WTC11 (cell line): ENCODE data around the gene ZSCAN10. TPM values are rescaled to one million over a fixed set of nuclear protein-coding genes. Genes with fewer than 3 reads are reported as not detected.

ENCODE experiments used
- ATAC-seq: fragments of 200-7000 bp; cut with Tn5 transposase; 2 replicates; pipeline ENCODE4 v1.10.0; 2021; ENCODE audit warnings: mild to moderate bottlenecking, moderate library complexity
- CTCF ChIA-PET: fragments of 300-600 bp; sonication (Branson Sonifier 250); formaldehyde crosslinking; loops from one replicate; lab custom pipeline; 2021; ENCODE audit warnings: antibody characterized with exemption; lab: Charles Lee
- POLR2A ChIA-PET: fragments of 350-600 bp; sonication (Branson Sonifier 250); formaldehyde crosslinking; loops from one replicate; lab custom pipeline; 2021; ENCODE audit warnings: antibody characterized with exemption; lab: Charles Lee
- DNase-seq: peaks from one replicate; pipeline ENCODE4 v3.0.0; 2021; ENCODE audit warnings: low spot score
- H3K27ac Mint-ChIP-seq: 2 replicates; pipeline ENCODE4 v1.8.0; 2021; ENCODE audit warnings: mixed read lengths
- H3K27me3 Mint-ChIP-seq: 2 replicates; pipeline ENCODE4 v1.8.0; 2021; ENCODE audit warnings: low read depth, mild to moderate bottlenecking, moderate library complexity, mixed read lengths
- H3K36me3 Mint-ChIP-seq: 2 replicates; pipeline ENCODE4 v1.8.0; 2021; ENCODE audit warnings: mixed read lengths
- H3K4me1 Mint-ChIP-seq: 2 replicates; pipeline ENCODE4 v1.8.0; 2022; ENCODE audit warnings: mixed read lengths
- H3K4me3 Mint-ChIP-seq: 2 replicates; pipeline ENCODE4 v1.8.0; 2021; ENCODE audit warnings: mild to moderate bottlenecking, moderate library complexity, mixed read lengths
- H3K9me3 Mint-ChIP-seq: 2 replicates; pipeline ENCODE4 v1.8.0; 2021; ENCODE audit warnings: mixed read lengths
- ATF1 ChIP-seq: sonication (generic); formaldehyde crosslinking; IDR thresholded peaks from 2 replicates; pipeline ENCODE4 v1.8.1; 2023; ENCODE audit warnings: mild to moderate bottlenecking, moderate library complexity, missing genetic modification reagents
- CBFB ChIP-seq: sonication (generic); formaldehyde crosslinking; IDR thresholded peaks from 2 replicates; pipeline ENCODE4 v1.8.1; 2022; ENCODE audit warnings: mild to moderate bottlenecking, low read depth, missing genetic modification reagents
- CREB1 ChIP-seq: sonication (generic); formaldehyde crosslinking; IDR thresholded peaks from 2 replicates; pipeline ENCODE4 v1.8.0; 2023; ENCODE audit warnings: mild to moderate bottlenecking, missing genetic modification reagents
- E2F1 ChIP-seq: sonication (generic); formaldehyde crosslinking; IDR thresholded peaks from 2 replicates; pipeline ENCODE4 v1.8.0; 2022; ENCODE audit warnings: mild to moderate bottlenecking, missing genetic modification reagents
- FOXP1 ChIP-seq: sonication (generic); formaldehyde crosslinking; IDR thresholded peaks from 2 replicates; pipeline ENCODE4 v1.8.0; 2022; ENCODE audit warnings: missing genetic modification reagents, mild to moderate bottlenecking, moderate library complexity, borderline replicate concordance
- FOXP4 ChIP-seq: sonication (generic); formaldehyde crosslinking; IDR thresholded peaks from 2 replicates; pipeline ENCODE4 v1.8.0; 2022; ENCODE audit warnings: mild to moderate bottlenecking, missing genetic modification reagents
- GABPB1 ChIP-seq: sonication (generic); formaldehyde crosslinking; IDR thresholded peaks from 2 replicates; pipeline ENCODE4 v1.8.1; 2023; ENCODE audit warnings: mild to moderate bottlenecking, missing genetic modification reagents
- NFATC4 ChIP-seq: fragments of 250-450 bp; sonication (Bioruptor Pico); IDR thresholded peaks from 2 replicates; pipeline ENCODE4 v1.9.0; 2021; ENCODE audit warnings: mild to moderate bottlenecking
- NR3C1 ChIP-seq: sonication (generic); formaldehyde crosslinking; conservative IDR thresholded peaks from 2 replicates; pipeline ENCODE4 v1.8.1; 2023; ENCODE audit warnings: low read depth, mild to moderate bottlenecking, missing genetic modification reagents
- OVOL2 ChIP-seq: fragments of 250-450 bp; sonication (Bioruptor Pico); IDR thresholded peaks from 2 replicates; pipeline ENCODE4 v1.9.0; 2021; ENCODE audit warnings: mild to moderate bottlenecking, borderline replicate concordance
- SMAD4 ChIP-seq: sonication (generic); formaldehyde crosslinking; IDR thresholded peaks from 2 replicates; pipeline ENCODE4 v1.8.0; 2022; ENCODE audit warnings: mild to moderate bottlenecking, missing genetic modification reagents
- SP1 ChIP-seq: sonication (generic); formaldehyde crosslinking; conservative IDR thresholded peaks from 2 replicates; pipeline ENCODE4 v1.8.1; 2022; ENCODE audit warnings: missing genetic modification reagents
- TCF7 ChIP-seq: sonication (generic); formaldehyde crosslinking; IDR thresholded peaks from 2 replicates; pipeline ENCODE4 v1.8.0; 2022; ENCODE audit warnings: mild to moderate bottlenecking, low read depth, missing genetic modification reagents, moderate library complexity
- TEAD4 ChIP-seq: sonication (generic); formaldehyde crosslinking; IDR thresholded peaks from 2 replicates; pipeline ENCODE4 v1.8.0; 2022; ENCODE audit warnings: mild to moderate bottlenecking, missing genetic modification reagents
- ZBTB21 ChIP-seq: sonication (generic); formaldehyde crosslinking; IDR thresholded peaks from 2 replicates; pipeline ENCODE4 v1.8.1; 2023; ENCODE audit warnings: mild to moderate bottlenecking, missing genetic modification reagents, borderline replicate concordance
- ZNF219 ChIP-seq: sonication (generic); formaldehyde crosslinking; IDR thresholded peaks from 2 replicates; pipeline ENCODE4 v1.8.0; 2023; ENCODE audit warnings: missing genetic modification reagents, mild to moderate bottlenecking, borderline replicate concordance
- ZNF232 ChIP-seq: sonication (generic); formaldehyde crosslinking; IDR thresholded peaks from 2 replicates; pipeline ENCODE4 v1.8.0; 2022; ENCODE audit warnings: mild to moderate bottlenecking, missing genetic modification reagents
- ZNF281 ChIP-seq: sonication (generic); formaldehyde crosslinking; IDR thresholded peaks from 2 replicates; pipeline ENCODE4 v1.8.0; 2023; ENCODE audit warnings: mild to moderate bottlenecking, missing genetic modification reagents
- ZNF396 ChIP-seq: fragments of 250-450 bp; sonication (Bioruptor Pico); IDR thresholded peaks from 2 replicates; pipeline ENCODE4 v1.8.0; 2021; ENCODE audit warnings: mild to moderate bottlenecking, moderate library complexity, borderline replicate concordance
- ZNF512 ChIP-seq: sonication (generic); formaldehyde crosslinking; IDR thresholded peaks from 2 replicates; pipeline ENCODE4 v1.8.1; 2022; ENCODE audit warnings: missing genetic modification reagents, borderline replicate concordance
- ZNF532 ChIP-seq: fragments of 250-450 bp; sonication (Bioruptor Pico); IDR thresholded peaks from 2 replicates; pipeline ENCODE4 v1.9.0; 2021; ENCODE audit warnings: mild to moderate bottlenecking, borderline replicate concordance
- total RNA-seq: library from RNA; stranded (reverse); gene quantifications from 3 replicates; pipeline ENCODE4 v1.2.3, GENCODE V29; 2021

Gene ZSCAN10
- total RNA-seq, 1 experiment from 2014 or later: 263 TPM

GRCh38 chr16:3121851-3122467 lies 22.9 kb upstream of the ZSCAN10 start (continued):
- TF ChIP-seq ZNF512 (CRISPR knock-in tag) (no peak), OVOL2 (CRISPR knock-in tag) (no peak), TEAD4 (no peak)
- TF ChIP-seq, all 79 proteins: peak for 0

- Mint-ChIP-seq H3K27ac (no peak overlapping the region), H3K36me3 (peaks cover 23% of the 10 kb centered on the region), H3K27me3 (no peaks in the 10 kb centered on the region), H3K9me3 (no peaks in the 10 kb centered on the region), H3K4me1 (peaks cover 12% of the 10 kb centered on the region), H3K4me3 (no peak overlapping the region)
- DNase-seq: no peak
- CTCF ChIA-PET: interaction anchor here (0.6 to 4.7 kb wide), 6 partner anchors 9 to 246 kb away, joined by 3 to 23 read pairs (median 4); partner anchors contain the start of gene ZNF213
- no peak for ATAC-seq
- POLR2A ChIA-PET: interaction anchor here (0.6 kb wide), 1 partner anchor 15 kb away, joined by 3 read pairs; no protein-coding TSS in a partner anchor
- TF ChIP-seq ZBTB21 (no peak), E2F1 (CRISPR knock-in tag) (no peak), NFATC4 (CRISPR knock-in tag) (no peak), SMAD4 (CRISPR knock-in tag) (no peak), ZNF396 (CRISPR knock-in tag) (no peak), ATF1 (CRISPR knock-in tag) (no peak), ZNF532 (CRISPR knock-in tag) (no peak), ZNF219 (no peak), FOXP4 (no peak), ZNF232 (no peak), NR3C1 (CRISPR knock-in tag) (no peak), CBFB (CRISPR knock-in tag) (no peak), ZNF281 (CRISPR knock-in tag) (no peak), OVOL2 (CRISPR knock-in tag) (no peak), TCF7 (CRISPR knock-in tag) (no peak), FOXP1 (CRISPR knock-in tag) (no peak), GABPB1 (CRISPR knock-in tag) (no peak), SP1 (CRISPR knock-in tag) (no peak), CREB1 (CRISPR knock-in tag) (no peak)
Measured at GRCh38 chr16:3120435-3120834, 21.3 kb upstream of the ZSCAN10 start.
